ENCODE results near the gene CFAP53. TPM values are rescaled to one million over a fixed set of nuclear protein-coding genes. Genes with fewer than 3 reads are reported as not detected.
"Not testable (repeated sequence)": the region's sequence is repeated elsewhere in the genome, so short reads cannot be mapped to it uniquely, and the experiment has no call there.

The CFAP53 gene
- polyA plus RNA-seq, 2 of the 4 experiments (the other 2 are of a cell fraction): 0.54 to 0.66 TPM

- Histone ChIP-seq H3K4me2 (no peak overlapping the region), H3K27ac (no peak overlapping the region), H3K4me3 (no peak overlapping the region), H3K4me1 (no peaks in the 10 kb centered on the region), H3K9me3 (no peaks in the 10 kb centered on the region)
- CTCF ChIA-PET: interaction anchor here (0.9 to 2.0 kb wide), 2 partner anchors 36 to 119 kb away, joined by 3 to 7 read pairs; no protein-coding TSS in a partner anchor
- no peak for ATAC-seq
- POLR2A ChIA-PET: no interaction called here
- peak in 1 of 2 experiments; percentile 32 for DNase-seq (ENCODE audit: low read depth in 1 of 2, low spot score in 1 of 2)
- FAIRE-seq: no peak
- TF ChIP-seq EHF (CRISPR knock-in tag; IDR thresholded peaks at IDR 0.05) (no peak), HES2 (IDR thresholded peaks at IDR 0.05) (no peak), ZNF302 (CRISPR knock-in tag; IDR thresholded peaks at IDR 0.05) (no peak), CHD4 (IDR thresholded peaks at IDR 0.05; ENCODE audit: borderline replicate concordance) (no peak), TFCP2L1 (CRISPR knock-in tag; IDR thresholded peaks at IDR 0.05) (no peak), FOSL2 (IDR thresholded peaks at IDR 0.05) (no peak), FOSL2 (CRISPR knock-in tag; IDR thresholded peaks at IDR 0.05) (0 out of 2 replicates have a peak, but pooled peaks have one; percentile 10), USF2 (IDR thresholded peaks at IDR 0.05) (no peak), KDM5A (IDR thresholded peaks at IDR 0.05) (no peak)
- 34% methylated on average over 3 of the region's 3 CpGs for WGBS (ENCODE audit: missing lambda C conversion rate)
Measured at GRCh38 chr18:50240080-50240563, 26.2 kb downstream of the CFAP53 start.

GRCh38 chr18:50232419-50232818 is 33.9 kb downstream of the CFAP53 start:
- H3K27ac ChIP-seq: no peak overlapping the region
- DNase-seq (ENCODE audit: low read depth in 1 of 2, low spot score in 1 of 2) (no peak), ATAC-seq (no peak), FAIRE-seq (no peak)
- ChIA-PET POLR2A (no interaction called here), CTCF (no interaction called here)
- H3K9me3 ChIP-seq: no peaks in the 10 kb centered on the region
- no peaks in the 10 kb centered on the region for H3K4me1 ChIP-seq
- no peak overlapping the region for H3K4me3 ChIP-seq
- no peak for TF ChIP-seq NFE2L2 (conservative IDR thresholded peaks at IDR 0.05; ENCODE audit: low read length)
- no peak for TF ChIP-seq ESRRA (IDR thresholded peaks at IDR 0.05; ENCODE audit: borderline replicate concordance, low read length)
- H3K4me2 ChIP-seq: no peak overlapping the region
- WGBS (ENCODE audit: missing lambda C conversion rate): 7% methylated on average over 2 of the region's 2 CpGs

GRCh38 chr18:50231621-50232020 is 34.7 kb downstream of the CFAP53 start:
- Histone ChIP-seq H3K27ac (no peak overlapping the region), H3K4me3 (no peak overlapping the region), H3K4me1 (no peaks in the 10 kb centered on the region), H3K9me3 (no peaks in the 10 kb centered on the region), H3K4me2 (no peak overlapping the region)
- POLR2A ChIA-PET: no interaction called here
- ATAC-seq (no peak), FAIRE-seq (no peak), DNase-seq (ENCODE audit: low read depth in 1 of 2, low spot score in 1 of 2) (no peak)
- CTCF ChIA-PET: interaction anchor here (1.4 to 2.3 kb wide), 2 partner anchors 13 to 36 kb away, joined by 3 to 8 read pairs; no protein-coding TSS in a partner anchor
- no peak for TF ChIP-seq CBX2 (IDR thresholded peaks at IDR 0.05; ENCODE audit: borderline replicate concordance, low read depth)
- TF ChIP-seq NR3C1 (IDR thresholded peaks at IDR 0.05): no peak
- TF ChIP-seq HEYL (CRISPR knock-in tag; IDR thresholded peaks at IDR 0.05): no peak
- TF ChIP-seq MAX (IDR thresholded peaks at IDR 0.05): no peak
- no peak for TF ChIP-seq BCL3 (IDR thresholded peaks at IDR 0.05)
- TF ChIP-seq ZSCAN20 (CRISPR knock-in tag; IDR thresholded peaks at IDR 0.05): no peak
- TF ChIP-seq EHF (CRISPR knock-in tag; IDR thresholded peaks at IDR 0.05): no peak
- TF ChIP-seq NPAS2 (CRISPR knock-in tag; IDR thresholded peaks at IDR 0.05; ENCODE audit: borderline replicate concordance): no peak
- TF ChIP-seq RNF2 (IDR thresholded peaks at IDR 0.05; ENCODE audit: borderline replicate concordance, low read depth): no peak
- 29% methylated on average over 4 of the region's 4 CpGs for WGBS (ENCODE audit: missing lambda C conversion rate)

GRCh38 chr18:50220249-50220648 is 46.0 kb downstream of the CFAP53 start:
- CTCF ChIA-PET: interaction anchor here (2.2 to 6.4 kb wide), 3 partner anchors 16 to 209 kb away, joined by 7 to 69 read pairs (median 10); no protein-coding TSS in a partner anchor
- 29% methylated on average over 4 of the region's 4 CpGs for WGBS (ENCODE audit: missing lambda C conversion rate)

More at GRCh38 chr18:50220249-50220648, 46.0 kb downstream of the CFAP53 start:
- ATAC-seq; H3K27ac ChIP-seq; POLR2A ChIA-PET; H3K4me1 ChIP-seq; DNase-seq (ENCODE audit: low read depth in 1 of 2, low spot score in 1 of 2); H3K4me2 ChIP-seq; FAIRE-seq; H3K4me3 ChIP-seq; H3K9me3 ChIP-seq: not testable (repeated sequence)
